M059J (cell line): ENCODE data around the gene CAMK2B. TPM values are rescaled to one million over a fixed set of nuclear protein-coding genes. Genes with fewer than 3 reads are reported as not detected.
"Not testable (repeated sequence)": the region's sequence is repeated elsewhere in the genome, so short reads cannot be mapped to it uniquely, and the experiment has no call there.

Source experiments
- DNase-seq: peaks from one replicate; pipeline ENCODE4 v3.0.0-alpha.2; 2012; ENCODE audit warnings: low read depth
- total RNA-seq: library from RNA; depleted of rRNA; stranded (reverse); fragments of >200 nt; shearing (Covaris generic); gene quantifications from 2 replicates; pipeline ENCODE4 v1.2.3, GENCODE V29; 2014; rRNA removed

CAMK2B gene
- total RNA-seq, 1 experiment from 2014 or later = 0.49 TPM

DNA sequence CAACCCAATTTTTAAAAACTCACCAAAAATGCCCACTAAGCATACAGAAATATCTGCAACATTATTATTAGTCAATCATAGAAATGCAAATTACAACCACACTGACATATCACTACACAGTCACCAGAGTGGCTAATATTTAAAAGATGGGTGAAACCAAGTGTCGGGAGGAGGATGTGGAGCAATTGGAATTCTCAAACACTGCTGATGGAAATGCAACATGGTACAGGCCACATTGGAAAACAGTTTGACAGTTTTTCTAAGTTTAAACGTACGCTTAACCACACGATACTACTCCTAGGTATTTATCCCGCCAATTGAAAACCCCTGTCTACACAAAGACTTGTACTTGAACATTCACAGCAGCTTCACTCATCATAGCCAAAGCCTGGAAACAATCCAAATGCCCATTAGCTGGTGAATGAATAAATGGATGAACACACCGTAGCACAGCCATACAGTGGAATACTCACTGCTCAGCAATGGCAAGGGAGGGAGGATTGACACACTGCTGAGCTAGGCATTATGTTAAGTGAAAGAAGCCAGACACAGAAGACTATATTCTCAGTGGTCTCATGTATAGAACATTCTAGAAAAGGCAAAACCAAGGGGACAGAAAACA, 152.5 kb downstream of the CAMK2B start:
- DNase-seq = peak; percentile 48

DNA sequence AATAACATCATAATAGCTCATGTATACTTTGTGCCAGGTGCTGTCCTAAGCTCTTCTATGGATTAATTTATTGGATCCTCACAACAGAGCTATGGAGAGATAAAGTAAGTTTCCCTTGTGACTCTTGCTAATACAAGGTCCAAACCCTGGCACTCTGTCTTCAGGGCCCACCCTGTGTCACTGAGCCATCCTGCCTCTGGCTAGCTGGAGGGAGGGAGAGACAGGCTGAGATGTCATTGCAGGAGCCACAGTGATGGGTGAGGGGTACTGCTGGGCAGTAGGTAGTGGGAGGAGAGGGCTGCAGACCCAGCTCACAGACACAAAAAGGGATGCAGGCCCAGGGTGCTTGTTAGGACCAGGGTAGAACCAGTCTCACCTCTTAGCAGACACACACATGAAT, 153.0 kb downstream of the CAMK2B start:
- no peak for DNase-seq

GRCh38 chr7:44171901-44172300, 153.5 kb downstream of the CAMK2B start:
- DNase-seq = not testable (repeated sequence)

DNA sequence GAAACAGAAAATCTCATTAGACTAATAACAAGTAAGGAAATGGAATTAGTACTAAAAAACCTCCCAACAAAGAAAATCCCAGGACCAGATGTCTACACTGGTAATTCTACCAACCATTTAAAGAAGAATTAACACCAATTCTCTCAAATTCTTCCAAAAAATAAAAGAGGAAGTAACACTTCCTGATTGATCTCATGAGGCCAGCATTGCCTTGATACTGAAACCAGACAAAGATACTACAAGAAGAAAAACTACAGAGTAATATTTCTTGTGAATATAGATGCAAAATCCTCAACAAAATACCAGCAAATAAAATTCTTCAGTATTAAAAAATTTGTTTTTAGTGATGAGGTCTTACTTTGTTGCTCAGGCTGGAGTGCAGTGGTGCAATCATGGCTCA, 157.5 kb downstream of the CAMK2B start:
- no peak for DNase-seq

Other genes starting within 250 kb of the CAMK2B start
- gene POLM, start 243.1 kb downstream of the CAMK2B start, total RNA-seq = 18.0 and 33.6 TPM in 2 replicates
- gene AEBP1, start 221.2 kb downstream of the CAMK2B start, total RNA-seq = 0.44 TPM in 1 of 2 replicates, not detected in the other
- 85.3 and 127 TPM in 2 replicates for gene POLD2, start 202.0 kb downstream of the CAMK2B start, total RNA-seq
- not detected in 2 replicates for gene MYL7, start 184.3 kb downstream of the CAMK2B start, total RNA-seq
- gene GCK, start 136.2 kb downstream of the CAMK2B start, total RNA-seq = not detected in 2 replicates
- gene YKT6, start 124.6 kb downstream of the CAMK2B start, total RNA-seq = 106 and 128 TPM in 2 replicates
- 41.3 and 76.2 TPM in 2 replicates for gene NUDCD3, start 165.1 kb upstream of the CAMK2B start, total RNA-seq
- not detected in 2 replicates for gene NPC1L1, start 215.7 kb upstream of the CAMK2B start, total RNA-seq
- gene DDX56, start 248.3 kb upstream of the CAMK2B start, total RNA-seq = 63.2 and 68.6 TPM in 2 replicates